Prostate gland (tissue), 2 donors: ENCODE measurements around the gene MAGEB17. TPM values are rescaled to one million over a fixed set of nuclear protein-coding genes. Genes with fewer than 3 reads are reported as not detected.

ENCODE experiments used
- DNase-seq: peaks from one replicate; pipeline ENCODE4 v3.0.0-alpha.2; 2019; ENCODE audit warnings: low spot score
- H3K27ac ChIP-seq, 2 donors: fragments of 200-600 bp; sonication (generic); 2 replicates each; pipeline ENCODE4 v1.5.1; 2017 to 2019
- H3K27me3 ChIP-seq: fragments of 200-600 bp; sonication (generic); replicated peaks from 2 replicates; pipeline ENCODE4 v1.5.1; 2019; ENCODE audit not compliant: insufficient read depth
- H3K36me3 ChIP-seq, 2 donors: fragments of 200-600 bp; sonication (generic); 1 replicate in 1 of 2; 2 replicates in 1 of 2; pipeline versions ENCODE4 v1.5.1 to v1.8.1; 2017 to 2019
- H3K4me1 ChIP-seq: fragments of 200-600 bp; sonication (generic); replicated peaks from 2 replicates; pipeline ENCODE4 v1.5.1; 2019
- H3K4me3 ChIP-seq, 2 donors: fragments of 200-600 bp; sonication (generic); 2 replicates each; pipeline ENCODE4 v1.5.1; 2017 to 2019
- H3K9me3 ChIP-seq: fragments of 200-600 bp; sonication (generic); 2 replicates; pipeline ENCODE4 v1.5.1; 2017
- CTCF ChIP-seq, 4 experiments: fragments of 200-600 bp in 2 of 4; fragments of 450-650 bp in 2 of 4; sonication (generic) in 2 of 4; IDR thresholded peaks; 1 replicate in 3 of 4; 2 replicates in 1 of 4; pipeline ENCODE4 v1.5.1; 2016 to 2019; ENCODE audit warnings: antibody characterized with exemption in 4 of 4, mild to moderate bottlenecking in 2 of 4, moderate library complexity in 2 of 4
- POLR2A ChIP-seq: fragments of 450-650 bp; IDR thresholded peaks from one replicate; pipeline ENCODE4 v1.6.1; 2016; ENCODE audit warnings: antibody characterized with exemption, mild to moderate bottlenecking
- POLR2AphosphoS5 ChIP-seq: sonication (generic); formaldehyde crosslinking; IDR thresholded peaks from one replicate; pipeline ENCODE4 v1.6.1; 2017; ENCODE audit warnings: antibody characterized with exemption
- WGBS: methylation state at CpG from one replicate; pipeline ENCODE4 v1.1.5; 2018; 5-methylcytosine and 5-hydroxymethylcytosine counted together
- intact Hi-C: fragments of 100-400 bp; cut with DNase I; formaldehyde crosslinking; loops from one replicate; pipeline ENCODE4 v1.14.2; 2022
- total RNA-seq, 2 donors: library from RNA; depleted of rRNA; stranded (reverse); fragments of >200 nt; gene quantifications; one replicate each; pipeline ENCODE4 v1.1.0, GENCODE V29; 2016

Gene MAGEB17
- total RNA-seq, 2 donors from 2014 or later: 0.62 to 1.1 TPM

- H3K36me3 ChIP-seq: no peaks in the 10 kb centered on the region
- H3K27ac ChIP-seq: no peak overlapping the region
- DNase-seq: no peak
- H3K9me3 ChIP-seq: no peaks in the 10 kb centered on the region
- no peak overlapping the region for H3K4me3 ChIP-seq
- H3K4me1 ChIP-seq: no peaks in the 10 kb centered on the region
- WGBS: 85% methylated on average over 3 of the region's 3 CpGs
- H3K27me3 ChIP-seq: no peaks in the 10 kb centered on the region
- intact Hi-C loops: no loop called here
- TF ChIP-seq POLR2A: no peak
- TF ChIP-seq POLR2AphosphoS5: no peak
- TF ChIP-seq CTCF (IDR thresholded peaks at IDR 0.05): no peak
Observed at GRCh38 chrX:16164748-16165147, 2.5 kb upstream of the MAGEB17 start.

- WGBS: 96% methylated on average over 5 of the region's 9 CpGs
Observed at GRCh38 chrX:16171039-16171438, 3.8 kb downstream of the MAGEB17 start.

GRCh38 chrX:16171944-16172343, 4.7 kb downstream of the MAGEB17 start:
- H3K36me3 ChIP-seq: no peaks in the 10 kb centered on the region
- no peak for DNase-seq
- no peaks in the 10 kb centered on the region for H3K4me1 ChIP-seq
- H3K27me3 ChIP-seq: no peaks in the 10 kb centered on the region
- H3K4me3 ChIP-seq: no peak overlapping the region
- intact Hi-C loops: no loop called here
- WGBS: 88% methylated on average over 4 of the region's 4 CpGs
- H3K27ac ChIP-seq: no peak overlapping the region
- no peak for TF ChIP-seq POLR2AphosphoS5
- no peak for TF ChIP-seq CTCF (IDR thresholded peaks at IDR 0.05)
- no peak for TF ChIP-seq POLR2A
- no peaks in the 10 kb centered on the region for H3K9me3 ChIP-seq

More at GRCh38 chrX:16171039-16171438, 3.8 kb downstream of the MAGEB17 start:
- no peaks in the 10 kb centered on the region for H3K9me3 ChIP-seq
- no peaks in the 10 kb centered on the region for H3K27me3 ChIP-seq
- no peaks in the 10 kb centered on the region for H3K4me1 ChIP-seq
- no peak for DNase-seq
- intact Hi-C loops: no loop called here
- no peaks in the 10 kb centered on the region for H3K36me3 ChIP-seq
- H3K4me3 ChIP-seq: no peak overlapping the region
- TF ChIP-seq POLR2A: no peak
- no peak for TF ChIP-seq POLR2AphosphoS5
- TF ChIP-seq CTCF (IDR thresholded peaks at IDR 0.05): no peak
- H3K27ac ChIP-seq: no peak overlapping the region

- no peaks in the 10 kb centered on the region for H3K9me3 ChIP-seq
- H3K4me1 ChIP-seq: no peaks in the 10 kb centered on the region
- H3K27ac ChIP-seq: no peak overlapping the region
- no peak for TF ChIP-seq POLR2A
- TF ChIP-seq CTCF (IDR thresholded peaks at IDR 0.05): no peak
- TF ChIP-seq POLR2AphosphoS5: no peak
- no peak overlapping the region for H3K4me3 ChIP-seq
- no peaks in the 10 kb centered on the region for H3K27me3 ChIP-seq
- DNase-seq: no peak
- no peaks in the 10 kb centered on the region for H3K36me3 ChIP-seq
- 92% methylated on average over 3 of the region's 3 CpGs for WGBS
- intact Hi-C loops: no loop called here
Observed at GRCh38 chrX:16172391-16172790, 5.1 kb downstream of the MAGEB17 start.

- WGBS: 64% methylated on average over 3 of the region's 3 CpGs
- Histone ChIP-seq H3K36me3 (no peaks in the 10 kb centered on the region), H3K4me1 (no peaks in the 10 kb centered on the region), H3K27me3 (no peaks in the 10 kb centered on the region), H3K27ac (no peak overlapping the region), H3K9me3 (no peaks in the 10 kb centered on the region), H3K4me3 (no peak overlapping the region)
- no peak for TF ChIP-seq POLR2AphosphoS5
- TF ChIP-seq CTCF (IDR thresholded peaks at IDR 0.05): no peak
- TF ChIP-seq POLR2A: no peak
- no peak for DNase-seq
- intact Hi-C loops: no loop called here
Observed at GRCh38 chrX:16175329-16176061, 8.2 kb downstream of the MAGEB17 start.
